Esophagus squamous epithelium (tissue), 5 donors: ENCODE data around the gene CYTH3. TPM values are rescaled to one million over a fixed set of nuclear protein-coding genes. Genes with fewer than 3 reads are reported as not detected.

Experiments used
- DNase-seq: peaks from one replicate; lab custom pipeline; 2025; lab: John Stamatoyannopoulos, UW
- H3K27ac ChIP-seq, 4 donors: fragments of 200-600 bp; sonication (generic); one replicate each; pipeline ENCODE4 v1.5.1; 2016 to 2019; ENCODE audit warnings: mild to moderate bottlenecking in 1 of 4
- H3K27me3 ChIP-seq, 4 donors: fragments of 200-600 bp; sonication (generic); 1 replicate in 3 of 4; 2 replicates in 1 of 4; pipeline versions ENCODE4 v1.5.1 to v1.6.0; 2017 to 2021; ENCODE audit warnings: antibody characterized with exemption in 1 of 4
- H3K36me3 ChIP-seq, 3 donors: fragments of 200-600 bp; sonication (generic); one replicate each; pipeline ENCODE4 v1.5.1; 2016 to 2019
- H3K4me1 ChIP-seq, 3 donors: fragments of 200-600 bp; sonication (generic); one replicate each; pipeline ENCODE4 v1.5.1; 2017 to 2019
- H3K4me3 ChIP-seq, 4 donors: fragments of 200-600 bp; sonication (generic); 1 replicate in 3 of 4; 2 replicates in 1 of 4; pipeline ENCODE4 v1.5.1; 2016 to 2019; ENCODE audit warnings: mild to moderate bottlenecking in 2 of 4, moderate library complexity in 1 of 4
- H3K9me3 ChIP-seq, 3 donors: fragments of 200-600 bp; sonication (generic); one replicate each; pipeline ENCODE4 v1.5.1; 2016 to 2019
- CTCF ChIP-seq, 6 experiments: fragments of 450-650 bp in 4 of 6; fragments of 200-600 bp in 2 of 6; sonication (generic) in 2 of 6; IDR thresholded peaks; one replicate each; pipeline ENCODE4 v1.5.1; 2016 to 2019; ENCODE audit warnings: antibody characterized with exemption in 6 of 6, mild to moderate bottlenecking in 4 of 6, moderate library complexity in 4 of 6
- POLR2A ChIP-seq, 4 donors: fragments of 450-650 bp; IDR thresholded peaks; one replicate each; pipeline ENCODE4 v1.6.1; 2017; ENCODE audit warnings: antibody characterized with exemption in 4 of 4, mild to moderate bottlenecking in 4 of 4, moderate library complexity in 3 of 4
- WGBS, 2 donors: methylation state at CpG; one replicate each; pipeline ENCODE4 v1.1.5; 2018; 5-methylcytosine and 5-hydroxymethylcytosine counted together
- intact Hi-C: fragments of 100-400 bp; cut with DNase I; formaldehyde crosslinking; loops from one replicate; pipeline ENCODE4 v1.15.0; 2022
- small RNA-seq, 4 donors: library from RNA; depleted of rRNA; stranded (forward); fragments of <200 nt; gene quantifications; one replicate each; pipeline ENCODE3, GENCODE V24; 2016
- total RNA-seq, 4 donors: library from RNA; depleted of rRNA; stranded (reverse); fragments of >200 nt; gene quantifications; one replicate each; pipeline ENCODE4 v1.1.0, GENCODE V29; 2016
- donor health status: DM: yes; HTN: yes; CAD: no.

The CYTH3 gene
- total RNA-seq, 4 donors from 2014 or later: 11.5 to 27.7 (median 12.7) TPM

DNA sequence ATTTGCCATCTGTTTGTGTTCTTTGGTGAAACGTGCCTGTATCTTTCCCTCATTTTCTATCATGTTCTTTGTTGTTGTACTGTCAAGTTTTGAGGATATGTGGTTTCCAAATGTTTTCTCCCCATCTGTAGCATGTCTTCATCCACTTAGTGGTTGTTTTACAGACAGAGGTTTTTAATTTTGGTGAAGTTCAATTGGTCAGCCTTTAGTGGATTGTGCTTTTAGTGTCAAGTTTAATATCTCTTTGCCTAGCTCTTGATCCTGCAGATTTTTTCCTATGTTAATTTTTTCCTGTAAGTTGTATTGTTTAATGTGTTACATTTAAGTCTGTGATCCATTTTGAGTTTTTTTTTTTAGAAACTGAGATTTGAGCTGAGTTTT, 145.3 kb downstream of the CYTH3 start:
- H3K27me3 ChIP-seq: no peaks in the 10 kb centered on the region
- peaks cover 0 to 93% (median 6%) of the 10 kb centered on the region in 3 donors for H3K36me3 ChIP-seq
- H3K4me3 ChIP-seq: no peak overlapping the region
- DNase-seq: no peak
- peaks cover 0 to 7% (median 4%) of the 10 kb centered on the region in 3 donors for H3K4me1 ChIP-seq
- H3K9me3 ChIP-seq: no peaks in the 10 kb centered on the region
- TF ChIP-seq CTCF (IDR thresholded peaks at IDR 0.05) (no peak), POLR2A (IDR thresholded peaks at IDR 0.05) (no peak)
- intact Hi-C loops: no loop called here
- no peak overlapping the region for H3K27ac ChIP-seq
- WGBS, 2 donors: 39 to 59% methylated on average over 1 of the region's 1 CpG

DNA sequence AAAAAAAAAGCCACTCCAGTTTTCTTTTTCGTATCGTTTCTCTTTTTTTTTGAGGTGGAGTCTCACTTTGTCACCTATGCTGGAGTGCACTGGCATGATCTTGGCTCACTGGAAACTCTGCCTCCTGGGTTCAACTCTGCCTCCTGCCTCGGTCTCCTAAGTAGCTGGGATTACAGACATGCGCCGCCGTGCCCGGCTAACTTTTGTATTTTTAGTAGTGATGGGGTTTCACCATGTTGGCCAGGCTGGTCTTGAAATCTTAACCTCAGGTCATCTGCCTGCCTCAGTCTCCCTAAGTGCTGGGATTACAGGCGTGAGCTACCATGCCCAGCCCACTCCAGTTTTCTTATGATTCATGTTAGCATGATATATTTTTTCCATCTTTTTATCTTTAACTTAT, 148.6 kb downstream of the CYTH3 start:
- Histone ChIP-seq H3K27ac (no peak overlapping the region), H3K9me3 (peaks cover 0 to 20% (median 13%) of the 10 kb centered on the region in 3 donors), H3K4me3 (no peak overlapping the region), H3K4me1 (no peaks in the 10 kb centered on the region), H3K27me3 (no peaks in the 10 kb centered on the region), H3K36me3 (peaks cover 0 to 93% (median 13%) of the 10 kb centered on the region in 3 donors)
- WGBS, 2 donors: 93 to 98% methylated on average over 8 of the region's 8 CpGs
- intact Hi-C loops: no loop called here
- no peak for TF ChIP-seq CTCF (IDR thresholded peaks at IDR 0.05)
- no peak for TF ChIP-seq POLR2A (IDR thresholded peaks at IDR 0.05)
- DNase-seq: no peak

- H3K4me1 ChIP-seq: no peaks in the 10 kb centered on the region
- H3K27me3 ChIP-seq: no peaks in the 10 kb centered on the region
- intact Hi-C loops: no loop called here
- 93 to 94% methylated on average over 2 of the region's 2 CpGs for WGBS, 2 donors
- H3K27ac ChIP-seq: no peak overlapping the region
- peaks cover 7 to 100% (median 13%) of the 10 kb centered on the region in 3 donors for H3K36me3 ChIP-seq
- H3K9me3 ChIP-seq: peaks cover 0 to 20% (median 13%) of the 10 kb centered on the region in 3 donors
- no peak overlapping the region for H3K4me3 ChIP-seq
- no peak for DNase-seq
- TF ChIP-seq POLR2A (IDR thresholded peaks at IDR 0.05): no peak
- TF ChIP-seq CTCF (IDR thresholded peaks at IDR 0.05): no peak
Measured at GRCh38 chr7:6121141-6121540, 151.3 kb downstream of the CYTH3 start.

- TF ChIP-seq CTCF (IDR thresholded peaks at IDR 0.05): no peak
- no peak for TF ChIP-seq POLR2A (IDR thresholded peaks at IDR 0.05)
- WGBS, 2 donors: 57 to 86% methylated on average over 2 of the region's 2 CpGs
- H3K27ac ChIP-seq: no peak overlapping the region
- H3K36me3 ChIP-seq: peaks cover 13 to 97% (median 23%) of the 10 kb centered on the region in 3 donors
- peaks cover 0 to 20% (median 13%) of the 10 kb centered on the region in 3 donors for H3K9me3 ChIP-seq
- H3K27me3 ChIP-seq: no peaks in the 10 kb centered on the region
- H3K4me1 ChIP-seq: no peaks in the 10 kb centered on the region
- no peak for DNase-seq
- intact Hi-C loops: no loop called here
- H3K4me3 ChIP-seq: no peak overlapping the region
Measured at GRCh38 chr7:6117533-6117932, 154.9 kb downstream of the CYTH3 start.

GRCh38 chr7:6116211-6116610, 156.2 kb downstream of the CYTH3 start:
- TF ChIP-seq CTCF (IDR thresholded peaks at IDR 0.05) (no peak), POLR2A (IDR thresholded peaks at IDR 0.05) (no peak)
- intact Hi-C loops: no loop called here

More at GRCh38 chr7:6116211-6116610, 156.2 kb downstream of the CYTH3 start:
- Histone ChIP-seq H3K27ac (no peak overlapping the region), H3K4me3 (no peak overlapping the region), H3K36me3 (peaks cover 7 to 97% (median 23%) of the 10 kb centered on the region in 3 donors), H3K27me3 (no peaks in the 10 kb centered on the region), H3K9me3 (peaks cover 0 to 13% (median 8%) of the 10 kb centered on the region in 3 donors), H3K4me1 (no peaks in the 10 kb centered on the region)
- WGBS, 2 donors: 83 to 87% methylated on average over 2 of the region's 2 CpGs
- DNase-seq: no peak

Small RNA genes lying within 50 kb of the gene (small RNA-seq; reads per million reads assigned to genes)
- gene RF00019: 0 reads per million in 4 donors

Other genes starting within 250 kb of the CYTH3 start
- gene ANKRD61, start 241.2 kb downstream of the CYTH3 start, total RNA-seq: under 1 TPM in 1 of 4 donors, not detected in 3; 0.26 TPM
- gene EIF2AK1, start 213.4 kb downstream of the CYTH3 start, total RNA-seq: 100 to 1,000 TPM; 119 to 226 (median 150) TPM
- gene USP42, start 167.7 kb downstream of the CYTH3 start, total RNA-seq: 1 to 10 TPM; 5.2 to 6.1 (median 5.6) TPM
- gene FAM220A, start 76.3 kb upstream of the CYTH3 start, total RNA-seq: 10 to 100 TPM; 10.6 to 21.2 (median 14.2) TPM
- gene RAC1, start 101.9 kb upstream of the CYTH3 start, total RNA-seq: 100 to 1,000 TPM; 174 to 310 (median 226) TPM
- gene DAGLB, start 175.3 kb upstream of the CYTH3 start, total RNA-seq: 10 to 100 TPM in 3 of 4 donors, 1 to 10 TPM in 1; 7.1 to 12.4 (median 10.6) TPM
- 10 to 100 TPM; 53.4 to 92.3 (median 65.8) TPM for gene KDELR2, start 211.5 kb upstream of the CYTH3 start, total RNA-seq